ENCODE data around the gene PTPRCAP. TPM values are rescaled to one million over a fixed set of nuclear protein-coding genes. Genes with fewer than 3 reads are reported as not detected.

The PTPRCAP gene
- polyA plus RNA-seq, 1 donor from 2014 or later: 3.4 TPM

DNA sequence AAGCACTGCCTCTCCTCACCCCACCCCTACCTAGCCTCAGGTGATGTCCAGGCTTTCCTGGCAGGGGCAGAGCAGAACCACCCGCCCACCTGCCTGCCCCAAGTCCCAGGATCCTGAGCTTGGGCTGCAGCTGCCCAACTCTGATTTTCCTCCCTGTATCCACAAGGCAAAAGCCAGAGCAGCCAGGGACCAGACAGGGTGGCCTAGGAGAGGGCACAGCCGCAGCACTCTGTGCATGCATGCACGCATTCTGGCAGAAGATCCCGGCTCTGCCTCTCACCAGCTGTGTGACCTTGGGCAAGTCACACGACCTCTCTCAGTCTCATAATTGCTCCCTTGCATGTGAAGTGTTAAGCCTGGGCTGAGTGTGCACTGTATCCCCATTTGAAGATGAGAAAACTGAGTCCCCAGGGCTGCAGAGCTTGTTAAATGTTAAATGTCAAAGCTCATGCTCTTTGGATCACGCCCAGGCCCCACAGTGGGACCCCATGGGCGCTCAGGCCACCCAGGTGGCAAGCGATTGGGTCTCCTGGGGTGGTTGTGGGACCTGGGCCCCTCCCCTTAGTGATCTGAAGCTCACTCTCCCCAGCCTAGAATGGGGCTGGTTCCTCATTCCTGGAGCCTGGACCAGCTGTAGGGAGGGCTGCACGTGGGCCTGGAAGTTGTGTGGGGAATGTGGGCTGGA lies 24.8 kb downstream of the PTPRCAP start:
- Histone ChIP-seq H3K27ac (ENCODE audit: low read length) (no peak overlapping the region), H3K9me3 (ENCODE audit: low read length) (no peaks in the 10 kb centered on the region), H3K9me2 (ENCODE audit: insufficient read depth, low read length) (no peaks in the 10 kb centered on the region), H2AFZ (ENCODE audit: low read depth, low read length) (no peak overlapping the region), H3K36me3 (ENCODE audit: insufficient read depth, low read length) (no peaks in the 10 kb centered on the region), H4K20me1 (ENCODE audit: insufficient read depth) (no peaks in the 10 kb centered on the region), H3K9ac (ENCODE audit: low read length) (no peak overlapping the region), H3F3A (ENCODE audit: insufficient read depth, low read length, poor library complexity, severe bottlenecking) (no peaks in the 10 kb centered on the region), H3K4me3 (ENCODE audit: low read length) (no peak overlapping the region), H3K4me2 (ENCODE audit: low read length) (no peak overlapping the region), H3K79me2 (replicated peaks; ENCODE audit: insufficient read depth, low read length) (no peaks in the 10 kb centered on the region), H3K27me3 (ENCODE audit: insufficient read depth, low read depth, low read length) (peaks cover 23% of the 10 kb centered on the region)
- TF ChIP-seq MXI1 (conservative IDR thresholded peaks at IDR 0.05; ENCODE audit: poor library complexity, severe bottlenecking): no peak
- no peak for TF ChIP-seq POLR2AphosphoS5 (IDR thresholded peaks at IDR 0.05)
- no peak for TF ChIP-seq EP300 (conservative IDR thresholded peaks at IDR 0.05; ENCODE audit: poor library complexity, severe bottlenecking)
- no peak for TF ChIP-seq SMC3 (conservative IDR thresholded peaks at IDR 0.05; ENCODE audit: poor library complexity)
- no peak for TF ChIP-seq TAF1 (IDR thresholded peaks at IDR 0.05; ENCODE audit: low read depth)
- TF ChIP-seq, protein P1, sequence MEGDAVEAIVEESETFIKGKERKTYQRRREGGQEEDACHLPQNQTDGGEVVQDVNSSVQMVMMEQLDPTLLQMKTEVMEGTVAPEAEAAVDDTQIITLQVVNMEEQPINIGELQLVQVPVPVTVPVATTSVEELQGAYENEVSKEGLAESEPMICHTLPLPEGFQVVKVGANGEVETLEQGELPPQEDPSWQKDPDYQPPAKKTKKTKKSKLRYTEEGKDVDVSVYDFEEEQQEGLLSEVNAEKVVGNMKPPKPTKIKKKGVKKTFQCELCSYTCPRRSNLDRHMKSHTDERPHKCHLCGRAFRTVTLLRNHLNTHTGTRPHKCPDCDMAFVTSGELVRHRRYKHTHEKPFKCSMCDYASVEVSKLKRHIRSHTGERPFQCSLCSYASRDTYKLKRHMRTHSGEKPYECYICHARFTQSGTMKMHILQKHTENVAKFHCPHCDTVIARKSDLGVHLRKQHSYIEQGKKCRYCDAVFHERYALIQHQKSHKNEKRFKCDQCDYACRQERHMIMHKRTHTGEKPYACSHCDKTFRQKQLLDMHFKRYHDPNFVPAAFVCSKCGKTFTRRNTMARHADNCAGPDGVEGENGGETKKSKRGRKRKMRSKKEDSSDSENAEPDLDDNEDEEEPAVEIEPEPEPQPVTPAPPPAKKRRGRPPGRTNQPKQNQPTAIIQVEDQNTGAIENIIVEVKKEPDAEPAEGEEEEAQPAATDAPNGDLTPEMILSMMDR (IDR thresholded peaks at IDR 0.05; ENCODE audit: poor library complexity, severe bottlenecking): no peak
- TF ChIP-seq RAD21 (conservative IDR thresholded peaks at IDR 0.05): no peak
- no peak for TF ChIP-seq EZH2 (IDR thresholded peaks at IDR 0.05; ENCODE audit: borderline replicate concordance, insufficient read depth, low read length, poor library complexity, severe bottlenecking)
- TF ChIP-seq, protein P2, sequence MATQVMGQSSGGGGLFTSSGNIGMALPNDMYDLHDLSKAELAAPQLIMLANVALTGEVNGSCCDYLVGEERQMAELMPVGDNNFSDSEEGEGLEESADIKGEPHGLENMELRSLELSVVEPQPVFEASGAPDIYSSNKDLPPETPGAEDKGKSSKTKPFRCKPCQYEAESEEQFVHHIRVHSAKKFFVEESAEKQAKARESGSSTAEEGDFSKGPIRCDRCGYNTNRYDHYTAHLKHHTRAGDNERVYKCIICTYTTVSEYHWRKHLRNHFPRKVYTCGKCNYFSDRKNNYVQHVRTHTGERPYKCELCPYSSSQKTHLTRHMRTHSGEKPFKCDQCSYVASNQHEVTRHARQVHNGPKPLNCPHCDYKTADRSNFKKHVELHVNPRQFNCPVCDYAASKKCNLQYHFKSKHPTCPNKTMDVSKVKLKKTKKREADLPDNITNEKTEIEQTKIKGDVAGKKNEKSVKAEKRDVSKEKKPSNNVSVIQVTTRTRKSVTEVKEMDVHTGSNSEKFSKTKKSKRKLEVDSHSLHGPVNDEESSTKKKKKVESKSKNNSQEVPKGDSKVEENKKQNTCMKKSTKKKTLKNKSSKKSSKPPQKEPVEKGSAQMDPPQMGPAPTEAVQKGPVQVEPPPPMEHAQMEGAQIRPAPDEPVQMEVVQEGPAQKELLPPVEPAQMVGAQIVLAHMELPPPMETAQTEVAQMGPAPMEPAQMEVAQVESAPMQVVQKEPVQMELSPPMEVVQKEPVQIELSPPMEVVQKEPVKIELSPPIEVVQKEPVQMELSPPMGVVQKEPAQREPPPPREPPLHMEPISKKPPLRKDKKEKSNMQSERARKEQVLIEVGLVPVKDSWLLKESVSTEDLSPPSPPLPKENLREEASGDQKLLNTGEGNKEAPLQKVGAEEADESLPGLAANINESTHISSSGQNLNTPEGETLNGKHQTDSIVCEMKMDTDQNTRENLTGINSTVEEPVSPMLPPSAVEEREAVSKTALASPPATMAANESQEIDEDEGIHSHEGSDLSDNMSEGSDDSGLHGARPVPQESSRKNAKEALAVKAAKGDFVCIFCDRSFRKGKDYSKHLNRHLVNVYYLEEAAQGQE (IDR thresholded peaks at IDR 0.05; ENCODE audit: borderline replicate concordance): no peak

GRCh38 chr11:67411785-67412152 lies 25.7 kb downstream of the PTPRCAP start:
- Histone ChIP-seq H3K9ac (ENCODE audit: low read length) (no peak overlapping the region), H4K20me1 (ENCODE audit: insufficient read depth) (no peaks in the 10 kb centered on the region), H3K9me3 (ENCODE audit: low read length) (no peaks in the 10 kb centered on the region), H3K27ac (ENCODE audit: low read length) (no peak overlapping the region), H3K9me2 (ENCODE audit: insufficient read depth, low read length) (no peaks in the 10 kb centered on the region), H2AFZ (ENCODE audit: low read depth, low read length) (no peak overlapping the region), H3K4me3 (ENCODE audit: low read length) (no peak overlapping the region), H3K36me3 (ENCODE audit: insufficient read depth, low read length) (no peaks in the 10 kb centered on the region), H3F3A (ENCODE audit: insufficient read depth, low read length, poor library complexity, severe bottlenecking) (no peaks in the 10 kb centered on the region), H3K79me2 (replicated peaks; ENCODE audit: insufficient read depth, low read length) (no peaks in the 10 kb centered on the region), H3K27me3 (ENCODE audit: insufficient read depth, low read depth, low read length) (peaks cover 21% of the 10 kb centered on the region), H3K4me2 (ENCODE audit: low read length) (no peak overlapping the region)
- TF ChIP-seq EZH2 (IDR thresholded peaks at IDR 0.05; ENCODE audit: borderline replicate concordance, insufficient read depth, low read length, poor library complexity, severe bottlenecking): no peak
- TF ChIP-seq, protein P2 (IDR thresholded peaks at IDR 0.05; ENCODE audit: borderline replicate concordance): no peak
- TF ChIP-seq TAF1 (IDR thresholded peaks at IDR 0.05; ENCODE audit: low read depth): no peak
- no peak for TF ChIP-seq EP300 (conservative IDR thresholded peaks at IDR 0.05; ENCODE audit: poor library complexity, severe bottlenecking)
- TF ChIP-seq, protein P1 (IDR thresholded peaks at IDR 0.05; ENCODE audit: poor library complexity, severe bottlenecking): no peak
- no peak for TF ChIP-seq SMC3 (conservative IDR thresholded peaks at IDR 0.05; ENCODE audit: poor library complexity)
- no peak for TF ChIP-seq POLR2AphosphoS5 (IDR thresholded peaks at IDR 0.05)
- no peak for TF ChIP-seq MXI1 (conservative IDR thresholded peaks at IDR 0.05; ENCODE audit: poor library complexity, severe bottlenecking)
- TF ChIP-seq RAD21 (conservative IDR thresholded peaks at IDR 0.05): no peak

Measured in neural cell (in vitro differentiated cells).